Activated CD4-positive, alpha-beta T cell treated with anti-CD3 and anti-CD28 coated beads, Interleukin-2, amount 50 U/mL, for 1 hour (primary cell): ENCODE measurements around the gene ZMYND8.
A peak's percentile ranks its signal among the peaks of the same experiment; 100 is the strongest.
"Not testable (repeated sequence)": the region's sequence is repeated elsewhere in the genome, so short reads cannot be mapped to it uniquely, and the experiment has no call there.

Source experiments
- DNase-seq: peaks from one replicate; pipeline ENCODE4 v3.0.0-alpha.2; 2020

ZMYND8 gene

DNA sequence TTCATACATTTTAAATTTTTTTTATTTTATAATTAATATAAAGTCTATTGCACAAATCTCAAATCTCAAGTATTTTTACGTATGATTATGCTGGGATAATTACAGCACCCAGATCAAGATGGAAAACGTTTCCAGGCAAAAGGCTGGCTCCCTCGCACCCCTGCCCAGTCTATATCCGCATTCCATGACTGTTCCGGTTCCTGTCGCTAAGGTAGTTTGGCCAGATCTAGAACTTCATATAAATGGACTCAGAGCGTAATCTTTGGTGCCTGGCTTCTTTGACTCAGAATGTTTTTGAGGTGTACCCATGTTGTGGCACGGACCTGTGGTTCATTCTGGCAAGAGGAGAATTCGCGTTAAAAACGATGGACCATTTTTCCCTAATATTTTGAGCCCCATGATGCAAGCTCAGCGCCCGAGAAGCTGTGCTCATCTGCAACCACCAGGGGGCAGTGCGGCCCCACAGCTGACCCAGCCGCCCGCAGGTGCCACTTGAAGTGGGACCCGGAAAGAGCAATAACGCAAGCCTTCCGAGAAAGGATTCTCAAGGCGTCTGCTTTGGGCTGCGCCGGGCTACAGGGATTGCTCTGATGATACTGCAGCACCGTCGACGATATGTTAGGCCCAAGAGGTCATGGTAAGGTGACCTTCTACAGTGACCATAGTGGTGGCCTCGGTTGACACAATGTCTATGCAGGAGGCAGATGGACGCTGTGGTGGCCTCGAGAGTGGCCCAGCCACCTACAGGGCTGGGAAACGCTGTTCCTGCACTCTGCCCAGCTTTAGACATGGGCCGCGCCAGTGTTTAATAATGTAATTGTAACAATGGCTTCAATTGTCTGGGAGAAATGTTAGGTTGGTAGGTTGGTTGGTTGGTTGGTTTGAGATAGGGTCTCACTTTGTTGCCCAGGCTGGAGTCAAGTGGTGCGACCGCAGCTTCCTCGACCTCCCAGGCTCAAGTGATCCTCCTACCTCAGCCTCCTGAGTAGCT lies 160.1 kb downstream of the ZMYND8 start:
- peak; percentile 70 for DNase-seq

DNA sequence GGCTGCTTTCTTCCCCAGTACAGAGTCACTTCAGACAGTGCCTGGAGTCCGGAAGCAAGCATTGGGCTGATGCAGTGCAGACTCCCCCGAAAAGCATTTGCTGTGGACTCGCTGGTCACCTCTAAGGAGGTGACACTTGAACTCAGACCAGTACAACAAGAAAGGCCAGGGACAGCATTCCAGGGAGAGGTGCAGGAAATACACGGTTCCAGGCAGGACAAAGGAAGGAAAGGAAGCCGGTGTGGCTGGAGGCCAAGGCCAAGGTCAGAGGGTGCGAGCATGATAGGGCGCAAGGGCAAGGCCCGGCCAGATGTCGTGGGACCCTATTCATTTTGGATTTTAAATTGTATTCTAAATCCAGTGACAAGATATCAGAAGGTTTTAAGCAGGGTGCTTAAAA lies 160.9 kb downstream of the ZMYND8 start:
- no peak for DNase-seq

DNA sequence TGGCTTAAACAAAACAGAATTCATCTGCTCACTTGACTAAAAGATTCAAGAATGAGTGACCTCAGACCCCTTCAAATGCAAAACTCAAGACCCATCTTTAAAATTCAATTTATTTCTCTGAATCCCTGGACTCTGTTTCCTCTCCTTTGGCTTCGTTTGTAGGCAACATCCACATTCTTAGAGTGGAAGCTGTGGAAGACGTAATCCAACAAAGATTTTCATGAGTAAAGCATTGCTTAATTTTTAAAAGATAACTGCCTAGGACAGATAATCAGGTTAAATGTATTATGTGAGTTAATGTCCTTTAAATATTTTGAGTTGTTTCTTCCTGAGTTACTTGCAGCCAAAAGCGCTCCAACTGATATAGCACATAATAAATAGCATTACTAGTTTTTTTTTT lies 164.5 kb downstream of the ZMYND8 start:
- no peak for DNase-seq

DNA sequence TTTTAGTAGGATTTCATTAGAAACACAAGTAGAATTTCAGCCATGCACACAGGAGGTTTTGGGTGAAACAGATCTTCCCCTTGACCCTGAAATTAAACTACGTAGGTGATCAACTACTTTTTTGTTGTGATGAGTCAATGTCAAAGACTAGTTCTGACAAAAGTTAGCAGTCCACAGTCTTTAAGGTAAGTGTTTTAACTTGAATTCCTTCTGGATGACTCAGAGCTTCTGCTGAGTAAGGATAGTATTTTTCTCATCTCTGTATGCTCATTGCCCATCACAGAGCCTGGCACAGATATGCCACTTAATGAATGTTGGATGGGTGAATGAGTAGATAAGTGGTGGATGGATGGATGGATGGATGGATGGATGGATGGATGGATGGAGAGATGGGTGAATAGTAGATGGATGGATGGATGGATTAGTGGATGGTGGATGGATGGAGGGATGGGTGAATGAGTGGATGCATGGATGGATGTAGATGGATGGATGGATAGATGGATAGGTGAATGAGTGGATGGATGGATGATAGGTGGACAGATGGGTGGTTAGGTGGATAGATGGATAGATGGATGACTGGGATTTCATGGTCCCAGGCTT lies 165.3 kb downstream of the ZMYND8 start:
- no peak for DNase-seq

DNA sequence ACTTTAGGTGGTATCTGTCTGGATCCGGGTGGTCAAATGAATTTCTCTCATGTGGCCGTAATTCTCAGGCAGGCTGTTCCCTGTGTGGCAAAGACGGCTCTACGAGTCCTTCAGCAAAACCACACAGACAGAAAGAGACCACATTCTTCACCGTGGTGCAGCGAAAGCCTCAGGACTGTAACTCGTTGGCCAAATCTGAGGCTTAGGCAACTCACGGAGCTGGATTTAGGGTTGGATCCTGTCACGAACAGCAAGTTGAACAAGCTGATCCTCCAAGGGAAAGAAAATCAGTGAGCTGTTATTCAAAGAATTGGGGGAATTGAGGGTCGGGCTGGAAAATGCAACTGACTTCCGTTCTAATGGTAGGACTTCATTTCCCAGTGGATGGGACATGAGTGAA lies 167.4 kb downstream of the ZMYND8 start:
- DNase-seq: no peak

DNA sequence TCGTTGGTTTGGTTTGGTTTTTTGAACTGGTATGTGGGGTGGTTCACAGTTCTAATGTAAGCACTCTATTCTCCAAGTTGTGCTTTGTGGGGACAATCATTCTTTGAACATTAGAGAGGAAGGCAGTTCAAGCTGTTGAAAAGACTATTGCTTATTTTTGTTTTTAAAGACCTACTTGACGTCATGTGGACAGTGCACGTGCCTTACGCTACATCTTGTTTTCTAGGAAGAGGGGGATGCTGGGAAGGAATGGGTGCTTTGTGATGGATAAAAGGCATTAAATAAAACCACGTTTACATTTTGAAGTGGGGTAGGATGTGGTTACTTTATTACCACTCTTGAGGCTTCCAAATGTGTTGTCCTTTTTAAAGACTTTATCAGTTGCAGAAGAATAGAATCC lies 168.0 kb downstream of the ZMYND8 start:
- DNase-seq: no peak

DNA sequence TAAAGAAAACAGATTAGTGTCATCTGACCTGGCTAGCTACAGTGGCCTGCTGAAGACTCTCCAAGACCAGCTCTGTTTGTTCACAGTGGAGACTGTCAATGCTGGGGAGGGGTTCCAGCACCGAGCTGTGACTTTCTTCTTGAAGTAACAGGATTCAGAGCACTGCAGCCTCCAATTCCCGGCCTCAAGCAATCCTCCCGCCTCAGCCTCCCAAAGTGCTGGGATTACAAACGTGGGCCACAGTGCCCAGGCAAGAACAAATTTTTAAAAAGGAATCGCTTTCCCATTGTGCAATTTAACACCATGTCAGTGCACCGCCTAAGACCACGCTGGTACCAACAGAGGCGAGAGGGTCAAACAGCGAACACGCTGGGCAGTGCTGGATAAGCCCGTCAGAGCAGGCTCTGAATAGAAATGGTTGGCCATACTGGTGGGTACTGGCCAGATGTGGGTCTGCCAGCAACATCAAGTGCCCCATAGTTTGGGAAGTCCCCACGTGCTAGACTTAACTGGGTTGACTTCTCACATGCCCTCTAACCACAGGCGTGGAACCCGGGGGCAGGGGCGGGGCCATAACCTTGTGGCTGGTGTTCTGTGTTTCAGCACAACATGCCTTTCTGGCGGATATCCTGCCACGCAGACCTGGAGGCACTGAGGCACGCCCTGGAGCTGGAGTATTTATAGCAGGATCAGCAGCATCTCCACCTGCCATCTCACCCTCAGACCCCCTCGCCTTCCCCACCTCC lies 168.9 kb downstream of the ZMYND8 start:
- DNase-seq: peak; percentile 14

DNA sequence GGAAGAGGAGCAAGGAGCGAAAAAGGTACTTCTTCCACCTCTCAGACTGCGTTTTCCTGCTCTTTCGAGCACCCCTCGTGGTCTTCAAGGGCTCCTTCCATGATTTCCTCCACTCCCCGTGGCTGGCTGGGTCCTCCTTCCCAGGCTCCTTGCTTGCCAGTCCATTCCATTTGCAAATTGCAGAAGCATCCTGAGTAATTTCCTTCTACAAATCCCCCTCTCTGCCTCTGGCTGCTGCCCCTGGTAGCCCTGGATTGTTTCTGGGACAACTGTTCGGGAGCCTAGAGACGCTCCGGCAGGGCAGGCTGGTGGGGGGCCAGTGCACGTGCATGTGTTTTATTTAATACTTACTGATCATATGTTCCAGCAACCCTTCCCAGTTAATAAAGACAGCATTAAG lies 173.1 kb downstream of the ZMYND8 start:
- no peak for DNase-seq

DNA sequence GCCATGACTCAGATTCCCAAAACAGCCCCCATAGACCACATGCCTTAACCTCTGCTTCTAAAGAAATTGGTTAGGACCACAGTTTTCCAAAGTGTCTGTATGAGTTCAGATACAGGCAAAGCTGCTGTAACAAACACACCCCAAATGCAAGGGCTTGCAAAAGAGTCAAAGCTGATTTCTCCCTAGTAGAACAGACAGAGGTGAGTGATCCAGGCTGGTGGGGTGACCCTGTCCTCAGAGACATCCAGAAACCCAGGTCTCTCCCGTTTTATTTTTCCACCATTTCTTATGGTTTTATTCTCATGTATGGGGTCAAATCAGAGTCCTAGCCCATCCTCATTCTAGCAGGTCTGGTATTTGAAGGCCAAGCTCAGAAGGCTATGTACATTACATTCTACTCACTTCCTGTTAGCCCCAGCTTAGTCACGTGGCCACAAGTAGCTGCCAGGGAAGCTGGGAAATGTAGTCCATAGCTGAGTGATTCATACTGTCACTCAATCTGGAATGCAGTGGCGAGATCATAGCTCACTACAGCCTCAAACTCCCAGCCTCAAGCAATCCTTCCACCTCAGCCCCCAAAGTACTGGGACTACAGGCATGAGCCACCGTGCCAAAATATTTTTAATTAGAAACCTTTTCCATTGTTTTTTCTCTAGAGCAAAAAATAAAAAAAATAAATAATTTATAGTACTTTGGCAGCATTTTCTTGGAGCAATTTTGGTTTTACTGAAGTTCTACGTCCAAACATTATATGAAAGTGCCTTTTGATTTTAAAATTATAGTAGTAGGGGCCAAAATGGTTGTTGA lies 175.2 kb downstream of the ZMYND8 start:
- no peak for DNase-seq

DNA sequence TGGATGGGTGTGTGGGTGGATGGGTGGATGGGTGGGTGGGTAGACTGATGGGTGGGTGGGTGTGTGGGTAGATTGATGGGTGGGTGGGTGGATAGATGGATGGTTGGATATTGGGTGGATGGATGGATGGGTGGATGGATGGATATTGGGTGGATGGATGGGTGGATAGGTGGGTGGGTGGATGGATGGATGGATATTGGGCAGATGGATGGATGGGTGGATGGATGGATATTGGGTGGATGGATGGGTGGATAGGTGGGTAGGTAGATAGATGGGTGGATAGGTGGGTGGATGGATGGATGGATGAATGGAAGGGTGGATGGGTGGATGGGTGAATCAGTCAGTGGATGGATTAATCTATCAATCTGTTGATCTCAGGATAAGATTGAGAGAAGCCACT lies 177.2 kb downstream of the ZMYND8 start:
- DNase-seq: no peak

DNA sequence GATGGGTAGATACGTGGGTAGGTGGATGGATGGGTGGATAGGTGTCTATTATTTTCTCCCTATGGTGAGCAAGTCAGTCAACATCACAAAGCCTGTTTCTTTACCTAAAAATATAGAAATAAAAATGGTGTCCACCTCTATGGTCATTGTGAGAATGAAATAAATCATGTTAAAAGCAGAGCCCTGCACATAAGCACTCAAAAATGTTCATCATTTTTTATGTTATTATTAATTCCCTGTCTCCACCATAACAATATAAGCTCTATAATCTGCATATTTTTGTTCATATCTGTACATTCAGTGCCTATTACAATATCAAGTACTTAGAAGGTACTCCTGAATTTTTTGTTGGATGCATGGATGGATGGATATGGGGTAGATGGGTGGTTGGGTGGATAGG lies 177.6 kb downstream of the ZMYND8 start:
- no peak for DNase-seq

DNA sequence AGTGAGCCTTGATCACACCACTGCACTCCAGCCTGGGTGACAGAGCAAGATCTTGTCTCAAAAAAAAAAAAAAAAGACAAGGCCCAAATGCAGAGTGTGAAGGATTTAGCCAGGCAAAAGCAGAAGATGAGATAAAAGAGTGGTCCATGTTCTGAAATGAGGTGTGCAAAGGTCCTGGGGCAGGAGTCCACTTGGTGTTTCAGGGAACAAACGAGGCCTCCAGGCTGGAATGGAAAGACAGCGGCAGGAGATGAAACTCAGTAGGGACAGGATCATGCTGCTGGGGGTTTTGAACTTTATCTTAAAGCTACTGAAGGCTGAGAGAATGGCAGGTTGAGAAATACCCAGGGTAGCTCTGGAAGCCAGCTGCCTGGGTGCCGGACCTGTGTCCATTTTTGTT lies 178.2 kb downstream of the ZMYND8 start:
- no peak for DNase-seq

DNA sequence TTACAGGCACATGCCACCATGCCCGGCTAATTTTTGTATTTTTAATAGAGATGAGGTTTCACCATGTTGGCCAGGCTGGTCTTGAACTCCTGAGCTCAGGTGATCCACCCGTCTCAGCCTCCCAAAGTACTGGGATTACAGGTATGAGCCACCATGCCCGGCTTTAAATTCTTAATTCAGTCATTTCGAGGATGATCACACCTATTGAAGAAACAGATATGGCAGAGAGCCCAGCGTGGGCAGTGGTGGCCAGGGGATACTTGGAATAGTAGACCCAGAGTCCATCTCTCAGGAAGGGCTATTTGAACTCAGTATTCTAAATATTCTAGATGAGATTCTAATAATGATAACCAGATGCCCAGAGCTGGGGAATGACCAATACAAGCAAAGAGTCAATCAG lies 180.3 kb downstream of the ZMYND8 start:
- DNase-seq: not testable (repeated sequence)

DNA sequence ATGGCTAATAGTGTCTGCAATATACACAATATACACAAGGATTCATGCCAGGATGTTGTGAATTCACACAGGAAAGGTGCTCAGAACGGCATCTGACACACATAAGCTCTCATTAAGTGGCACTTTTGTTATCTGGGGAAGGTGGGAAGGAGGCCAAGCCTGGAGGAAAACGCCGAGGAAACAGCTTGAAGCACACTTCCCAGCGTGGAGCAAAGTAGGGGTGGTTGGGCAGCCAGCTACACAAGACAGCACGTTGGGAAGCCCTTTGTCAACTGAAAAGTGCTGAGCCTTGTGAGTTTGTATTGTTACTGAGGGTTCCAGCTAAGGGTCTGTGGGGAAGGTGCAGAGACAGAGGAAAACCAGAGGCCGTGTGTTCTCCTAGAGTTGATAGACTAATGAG lies 181.0 kb downstream of the ZMYND8 start:
- DNase-seq: no peak

DNA sequence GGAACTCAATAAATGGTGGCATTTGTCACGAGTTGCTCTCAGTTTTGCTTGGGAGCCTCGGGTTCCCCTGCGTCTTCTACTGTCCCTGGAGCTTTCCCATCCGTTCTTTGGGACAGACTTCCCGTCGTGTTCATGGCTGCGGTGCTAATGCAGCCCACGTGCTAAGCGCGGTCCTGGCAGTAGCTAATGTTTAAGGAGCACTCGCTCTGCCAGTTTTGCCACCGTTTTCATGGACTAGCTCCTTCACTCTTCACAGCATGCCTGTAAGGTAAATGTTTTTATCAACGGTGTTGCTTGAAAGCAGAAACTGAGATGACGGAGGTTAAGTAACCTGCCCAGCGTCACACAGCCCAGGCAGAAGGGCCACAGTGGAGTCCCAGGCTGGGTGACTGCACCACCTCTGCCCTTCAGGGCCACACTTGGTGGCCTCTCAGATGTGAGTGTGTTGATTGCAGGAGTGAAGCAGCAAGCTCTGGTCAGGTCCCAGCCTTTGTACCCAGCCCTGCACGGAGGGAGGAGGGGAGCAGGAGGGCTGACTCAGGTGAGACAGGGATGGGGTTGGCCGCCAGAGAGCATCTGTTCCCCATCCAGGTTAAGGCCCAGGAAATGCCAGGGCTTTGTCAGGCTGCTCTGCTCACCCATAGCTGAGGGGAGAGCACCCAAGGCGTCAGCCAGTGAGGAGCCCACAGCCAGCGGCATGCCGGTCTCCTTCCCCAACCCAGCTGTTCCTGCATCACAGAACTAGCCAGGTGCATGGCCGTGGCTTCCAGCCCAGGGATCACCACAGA lies 181.8 kb downstream of the ZMYND8 start:
- DNase-seq: no peak

DNA sequence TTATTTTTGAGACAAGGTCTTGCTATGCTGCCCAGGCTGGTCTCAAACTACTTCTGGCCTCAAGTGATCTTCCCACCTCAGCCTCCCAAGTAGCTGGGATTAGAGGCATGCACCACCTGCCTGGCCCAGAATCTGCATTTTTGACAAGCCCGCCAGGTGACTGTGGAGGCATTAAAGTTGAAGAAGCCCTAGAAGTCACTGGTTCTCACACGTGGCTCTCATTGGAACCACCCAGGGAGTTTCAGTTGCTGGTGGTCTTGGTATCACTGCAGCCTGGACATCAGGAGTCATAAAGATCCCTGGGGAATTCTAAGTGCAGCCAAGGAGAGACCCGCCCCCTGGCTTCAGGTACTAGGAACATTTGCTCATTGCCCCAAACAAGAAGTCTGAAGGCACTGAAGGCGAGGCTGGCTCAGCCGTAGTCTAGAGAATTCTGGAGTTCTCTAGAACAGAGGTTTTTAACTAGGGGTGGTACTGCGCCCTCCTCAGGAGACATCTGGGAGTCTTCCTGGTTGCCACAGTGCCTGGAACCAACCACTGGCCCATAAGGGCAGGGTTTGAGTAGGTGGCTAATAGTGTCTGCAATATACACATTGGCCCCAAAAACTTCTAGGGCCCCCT lies 182.8 kb downstream of the ZMYND8 start:
- no peak for DNase-seq

DNA sequence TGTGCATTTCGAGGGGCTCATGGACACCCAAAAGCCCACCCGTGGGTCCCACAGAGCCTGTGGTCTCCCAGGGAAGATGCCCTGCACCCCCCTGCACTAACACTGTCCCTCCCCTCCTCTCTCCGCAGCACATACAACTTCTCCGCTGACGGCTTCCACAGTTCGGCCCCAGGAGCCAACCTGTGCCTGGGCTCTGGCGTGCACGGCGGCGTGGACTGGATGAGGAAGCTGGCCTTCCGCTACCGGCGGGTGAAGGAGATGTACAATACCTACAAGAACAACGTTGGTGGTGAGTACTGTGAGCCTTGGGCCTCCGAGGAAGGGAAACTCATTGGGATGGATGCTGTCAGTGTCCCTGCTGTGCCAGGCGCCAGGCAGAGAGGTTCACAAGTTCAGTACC lies 183.9 kb downstream of the ZMYND8 start:
- DNase-seq: no peak

DNA sequence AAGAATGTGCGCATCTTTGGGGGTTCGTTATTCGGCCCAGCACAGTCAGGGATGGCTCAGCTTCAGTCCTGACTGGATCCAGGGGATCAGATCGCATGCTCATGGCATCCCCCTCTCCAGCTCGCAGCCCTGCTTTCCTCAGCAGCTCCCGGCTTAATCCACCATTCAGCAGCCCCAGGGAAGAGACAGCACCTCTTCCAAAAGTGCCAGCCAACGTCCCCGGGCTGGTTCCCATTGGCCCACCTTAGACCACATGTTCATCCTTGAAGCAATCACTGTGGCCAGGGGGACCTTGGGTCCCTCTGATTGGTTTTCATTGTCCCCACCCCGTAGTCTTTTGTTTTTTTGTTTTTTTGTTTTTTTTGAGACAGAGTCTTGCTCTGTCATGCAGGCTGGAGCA lies 188.7 kb downstream of the ZMYND8 start:
- DNase-seq: no peak

DNA sequence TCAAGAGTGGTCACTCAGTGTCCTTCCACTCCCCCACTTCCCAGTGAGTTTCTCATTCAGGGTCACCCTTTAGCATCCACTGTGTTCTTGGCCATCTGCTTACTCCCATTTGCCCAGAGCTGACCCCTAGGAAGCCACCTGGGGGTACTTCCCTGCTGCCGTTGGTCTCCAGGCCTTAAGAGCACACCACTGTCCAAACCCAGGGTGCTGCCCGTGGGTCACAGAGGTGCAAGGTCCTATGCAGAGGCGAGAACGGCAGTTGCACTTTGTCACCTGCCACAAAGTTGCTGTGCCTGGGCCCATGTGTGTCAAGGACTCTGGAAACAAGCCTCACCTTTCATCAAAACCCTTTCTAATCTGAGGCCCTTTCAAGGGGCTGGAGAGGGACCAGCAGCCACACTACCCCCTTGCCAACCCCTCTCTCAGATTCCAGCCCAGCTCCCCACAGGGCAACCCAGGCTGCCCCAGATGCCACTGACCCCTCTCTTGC lies 191.1 kb downstream of the ZMYND8 start:
- DNase-seq: no peak

DNA sequence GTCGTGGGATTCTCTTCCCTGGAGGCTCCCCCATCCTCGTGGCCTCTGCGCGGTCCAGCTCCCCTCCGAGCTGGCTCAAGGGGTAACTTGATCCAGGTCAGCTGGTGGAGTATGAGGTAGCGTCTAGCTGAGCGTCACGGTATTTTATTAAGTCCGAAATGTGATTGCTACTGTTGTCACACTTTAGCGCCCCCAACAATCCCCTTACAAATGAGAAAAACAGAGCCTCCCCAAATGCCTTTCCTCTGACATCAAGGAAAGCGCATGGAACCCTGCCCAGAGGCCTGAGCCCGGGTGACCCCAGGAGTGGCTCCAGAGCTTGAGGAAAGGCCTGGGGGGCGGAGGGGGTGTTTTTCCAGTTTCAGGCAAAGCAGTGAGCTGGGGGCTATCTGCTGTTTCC lies 192.4 kb downstream of the ZMYND8 start:
- no peak for DNase-seq

DNA sequence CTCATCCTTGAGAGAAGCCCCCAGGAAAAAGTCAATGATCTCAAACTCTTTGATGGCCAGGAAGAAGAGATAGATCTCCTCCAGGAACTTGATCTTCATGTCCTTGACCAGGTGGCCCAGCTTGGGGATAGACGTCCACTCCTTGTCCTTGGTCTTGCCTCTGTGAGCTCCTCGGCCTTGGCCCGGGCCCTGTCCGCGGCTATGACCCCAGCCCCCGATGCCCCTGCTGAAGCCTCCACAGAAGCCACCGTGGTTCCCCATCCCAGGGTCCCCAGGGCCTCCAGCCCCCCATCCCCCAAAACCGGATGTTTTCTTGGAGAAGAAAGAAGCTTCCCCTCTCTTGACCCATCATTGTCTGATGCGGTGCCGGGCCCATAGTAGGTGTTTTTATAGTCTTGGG lies 195.1 kb downstream of the ZMYND8 start:
- DNase-seq: no peak
